Stimulated activated CD4-positive, alpha-beta T cell treated with anti-CD3 and anti-CD28 coated beads, Interleukin-4, amount 100 ng/mL, for 24 hours (primary cell): ENCODE results near the gene RD3L.
"Not testable (repeated sequence)": the region's sequence is repeated elsewhere in the genome, so short reads cannot be mapped to it uniquely, and the experiment has no call there.

ENCODE experiments used
- DNase-seq: peaks from one replicate; pipeline ENCODE4 v3.0.0-alpha.2; 2020

RD3L gene

DNA sequence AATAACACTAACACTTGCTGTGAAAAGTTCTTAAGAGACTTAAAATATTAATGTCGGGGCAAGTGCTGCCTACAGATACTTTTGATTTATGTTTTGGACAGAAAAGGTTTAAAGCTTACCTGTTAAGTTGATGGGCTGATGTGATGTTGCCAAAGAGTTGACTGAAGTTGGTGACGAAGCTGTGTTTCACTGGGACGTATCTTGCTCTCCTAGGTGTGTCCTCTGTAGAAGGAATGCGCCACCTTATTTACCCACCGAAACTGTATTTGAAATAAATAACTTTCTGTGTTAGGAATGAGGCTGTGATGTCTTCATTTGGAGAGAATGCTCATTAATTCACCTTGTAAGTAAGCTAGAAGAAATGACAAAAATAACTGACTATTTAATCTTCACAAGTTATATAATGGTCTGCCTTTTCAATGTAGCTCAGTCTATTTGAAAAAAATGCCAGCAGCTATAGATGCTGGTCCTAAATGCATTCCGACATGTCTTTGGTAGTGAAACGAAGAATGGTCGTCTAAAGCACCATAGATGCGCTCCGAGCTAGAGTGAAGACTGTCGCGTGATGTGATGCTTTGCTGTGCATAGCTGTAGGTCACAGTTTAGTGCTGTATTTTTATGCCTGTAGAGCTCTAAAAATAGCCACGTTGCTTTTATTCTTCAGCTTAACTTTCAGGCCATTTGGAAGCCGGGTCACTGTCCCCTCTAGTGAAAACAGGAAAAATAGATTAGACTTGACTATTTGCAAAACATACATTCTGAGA lies at the start of gene RD3L:
TSS of gene RD3L (minus strand) at position 557 of the 764 bp plus-strand sequence. CDS start 834 bp downstream, outside the sequence.
- DNase-seq = no peak

DNA sequence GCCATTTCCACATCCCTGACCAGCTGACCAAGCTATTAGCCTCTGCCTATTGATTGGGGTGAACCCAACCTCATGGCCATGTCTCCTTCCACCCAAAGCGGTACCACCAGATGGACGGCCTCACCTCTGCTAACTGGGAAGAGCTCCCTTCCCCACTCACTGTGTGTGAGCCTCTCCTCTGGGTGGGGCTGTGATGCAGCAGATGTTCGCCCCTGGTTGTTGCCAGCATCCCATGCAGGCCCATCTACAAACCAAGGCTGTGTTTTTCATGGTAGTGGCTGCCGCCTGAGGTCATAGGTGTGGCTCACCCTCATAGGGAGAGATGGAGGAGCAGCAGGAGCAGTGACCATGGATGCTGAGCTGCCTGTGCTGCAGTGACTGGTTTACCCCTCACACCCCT lies 47.6 kb upstream of the RD3L start:
- DNase-seq = no peak

DNA sequence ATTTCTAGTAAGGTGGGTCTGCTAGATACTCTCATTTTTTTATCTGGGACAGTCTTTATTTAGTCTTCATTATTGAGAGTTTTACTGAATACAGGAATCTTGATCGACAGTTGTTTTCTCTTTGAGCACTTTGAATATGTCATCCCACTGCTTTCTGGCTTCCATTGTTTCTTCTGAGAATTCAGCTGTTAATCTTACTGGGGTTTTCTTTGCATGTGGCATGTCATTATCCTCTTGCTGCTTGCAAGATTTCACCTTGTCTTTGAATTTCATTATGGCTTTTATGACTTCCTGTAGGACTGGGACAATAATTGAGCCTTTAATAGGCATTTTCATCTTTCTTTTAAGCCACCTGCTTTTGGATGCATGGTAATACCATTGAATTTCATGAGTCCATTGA lies 46.7 kb upstream of the RD3L start:
- DNase-seq = no peak

GRCh38 chr14:103984196-103984595 lies 41.9 kb upstream of the RD3L start:
- no peak for DNase-seq

- DNase-seq = not testable (repeated sequence)
These were observed 38.4 kb upstream of the RD3L start for GRCh38 chr14:103980623-103981238.

- no peak for DNase-seq
These were observed 32.2 kb upstream of the RD3L start for GRCh38 chr14:103974575-103974974.

GRCh38 chr14:103973354-103973753 lies 31.0 kb upstream of the RD3L start:
- DNase-seq = no peak

DNA sequence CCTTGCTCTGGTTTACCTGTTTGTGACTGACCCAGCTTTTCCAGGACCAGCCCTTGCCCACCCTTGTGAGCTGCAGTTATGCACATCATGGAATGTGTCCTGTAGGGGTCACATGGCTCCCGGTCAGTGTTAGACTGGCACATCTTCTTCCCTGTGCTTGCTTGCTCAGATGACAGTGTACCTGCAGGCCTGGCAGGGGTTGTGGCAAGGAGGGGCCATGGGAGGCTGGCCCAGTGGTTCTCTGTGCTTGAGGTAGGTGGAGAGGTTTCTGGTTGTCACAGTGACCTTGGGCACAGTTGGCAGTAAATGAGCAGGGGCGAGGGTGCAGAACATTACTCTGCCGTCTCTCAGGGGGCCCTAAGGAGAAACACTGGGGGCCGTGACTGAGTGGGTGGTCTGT lies 27.6 kb upstream of the RD3L start:
- DNase-seq = no peak

GRCh38 chr14:103966631-103967030 lies 24.3 kb upstream of the RD3L start:
- no peak for DNase-seq

GRCh38 chr14:103961928-103962578 lies 19.7 kb upstream of the RD3L start:
- no peak for DNase-seq

GRCh38 chr14:103960457-103961055 lies 18.2 kb upstream of the RD3L start:
- no peak for DNase-seq

- DNase-seq = no peak
These were observed 6.9 kb upstream of the RD3L start for GRCh38 chr14:103949131-103949790.

DNA sequence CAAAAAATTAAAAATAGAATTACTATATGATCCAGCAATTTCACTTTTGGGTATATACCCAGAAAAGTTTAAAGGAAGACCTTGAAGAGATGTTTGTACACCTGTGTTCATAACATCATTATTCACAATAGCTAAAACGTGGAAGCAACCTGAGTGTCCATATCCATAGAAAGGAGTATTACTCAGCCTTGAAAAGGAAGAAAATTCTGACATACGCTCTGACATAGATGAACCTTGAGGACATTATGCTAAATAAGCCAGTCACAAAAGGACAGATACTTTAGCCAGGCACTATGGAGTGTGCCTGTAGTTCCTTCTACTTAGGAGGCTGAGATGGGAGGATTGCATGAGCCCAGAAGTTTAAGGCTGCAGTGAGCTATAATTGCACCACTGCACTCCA lies 6.1 kb upstream of the RD3L start:
- DNase-seq = no peak

DNA sequence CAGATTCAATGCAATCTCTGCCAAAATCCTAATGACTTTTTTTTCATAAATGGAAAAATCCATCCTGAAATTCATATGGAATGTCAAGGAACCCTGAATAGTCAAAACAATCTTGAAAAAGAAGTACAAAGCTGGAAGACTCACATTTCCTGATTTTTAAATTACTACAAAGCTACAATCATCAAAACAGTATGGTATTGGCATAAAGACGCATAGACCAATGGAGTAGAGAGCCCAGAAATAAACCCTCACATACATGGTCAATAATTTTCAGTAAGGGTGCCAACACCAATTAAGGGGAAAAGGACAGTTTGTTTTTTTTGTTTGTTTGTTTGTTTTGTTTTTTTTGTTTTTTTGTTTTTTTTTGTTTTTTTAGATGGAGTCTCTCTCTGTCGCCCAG lies 4.6 kb upstream of the RD3L start:
- DNase-seq = no peak

DNA sequence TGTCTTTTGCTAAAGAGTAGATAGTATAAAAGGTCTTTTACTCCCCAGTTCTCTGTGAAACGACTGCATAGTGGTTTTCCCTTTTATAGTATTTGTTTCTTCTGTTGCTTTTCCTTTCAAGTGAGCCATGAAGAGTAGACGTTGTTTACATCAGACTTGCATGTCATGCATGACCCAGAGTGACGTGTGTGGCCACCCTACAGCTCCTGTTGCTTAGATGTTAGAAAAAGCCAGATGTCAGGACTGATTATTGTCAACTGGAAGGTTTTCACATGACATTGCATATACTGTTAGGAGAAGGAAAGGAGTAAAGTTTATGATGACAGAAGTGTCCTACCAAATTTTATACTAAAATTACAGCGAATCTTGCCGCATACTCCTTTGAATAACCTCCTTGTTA lies 1.3 kb upstream of the RD3L start:
- no peak for DNase-seq

DNA sequence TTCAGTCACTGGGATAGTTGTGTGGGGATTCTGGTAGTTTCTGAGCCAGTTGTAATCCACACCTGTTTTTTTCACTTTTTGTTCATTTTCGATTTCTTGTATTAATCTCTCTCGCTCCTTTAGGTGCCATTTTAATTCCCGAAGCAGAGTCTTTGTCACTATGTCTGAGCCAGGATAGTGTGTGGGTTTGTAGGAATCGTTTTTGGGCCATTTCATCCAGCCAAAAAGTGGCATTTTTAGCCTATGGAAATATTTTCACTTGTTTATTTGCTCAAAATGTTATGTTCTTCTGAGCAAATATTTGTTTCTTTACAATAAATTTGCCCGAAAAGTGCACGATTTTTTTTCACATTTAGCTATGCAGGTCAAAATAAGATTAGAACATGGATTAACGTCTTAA lies 867 bp downstream of the RD3L start:
- DNase-seq = no peak

GRCh38 chr14:103935102-103935501 lies 7.2 kb downstream of the RD3L start:
- no peak for DNase-seq

DNA sequence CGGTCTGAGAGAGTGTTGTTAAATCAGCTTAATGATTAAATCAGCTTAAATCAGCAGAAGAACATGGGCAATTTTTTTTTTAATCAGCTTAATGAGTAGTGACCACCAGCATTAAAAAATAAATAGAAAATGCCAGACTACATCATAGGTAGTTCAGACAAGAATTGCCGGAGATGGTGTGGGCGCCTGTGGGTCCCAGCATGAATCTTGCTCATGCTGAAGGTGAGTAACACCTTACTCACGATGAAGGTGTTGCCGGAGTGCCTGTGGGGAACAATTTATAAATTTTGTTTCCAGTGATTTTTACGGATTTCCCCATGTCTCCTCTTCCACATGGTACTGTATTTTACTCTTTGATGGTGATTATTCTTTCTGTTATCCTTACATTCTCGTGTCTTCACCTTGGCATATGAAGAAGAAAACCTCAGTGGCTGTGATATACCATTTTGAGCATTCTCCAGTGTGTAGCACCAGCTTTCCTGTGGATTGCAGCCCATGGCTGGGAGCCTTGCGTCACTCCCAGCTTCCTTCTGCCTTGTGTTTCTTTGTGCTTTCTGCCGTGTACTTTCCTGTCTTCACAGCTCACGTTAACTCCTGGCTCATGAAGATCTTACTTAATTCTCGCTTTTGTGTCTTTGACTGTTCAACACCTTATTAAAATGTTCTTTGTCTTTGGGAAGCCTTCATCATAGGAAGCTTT lies 9.4 kb downstream of the RD3L start:
- DNase-seq = no peak

DNA sequence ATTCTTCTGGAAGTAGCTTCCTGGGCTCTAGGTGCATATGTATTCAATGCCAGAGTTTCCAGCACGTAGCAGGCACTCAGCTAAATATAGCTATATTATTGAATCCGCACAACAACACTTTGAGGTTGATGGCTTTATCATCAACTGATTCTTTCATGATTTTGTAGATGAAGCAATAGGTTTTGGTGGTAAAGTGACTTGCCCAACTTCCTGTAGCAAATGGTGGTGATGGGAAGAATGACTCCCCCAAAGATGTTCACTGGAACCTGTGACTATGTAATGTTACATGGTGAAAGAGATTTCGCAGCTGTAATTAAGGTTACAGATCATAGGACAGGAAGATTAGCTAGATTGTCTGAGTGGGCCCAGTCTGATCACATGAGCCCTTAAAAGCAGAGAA lies 10.9 kb downstream of the RD3L start:
- DNase-seq = no peak

GRCh38 chr14:103930051-103930604 lies 12.2 kb downstream of the RD3L start:
- no peak for DNase-seq

DNA sequence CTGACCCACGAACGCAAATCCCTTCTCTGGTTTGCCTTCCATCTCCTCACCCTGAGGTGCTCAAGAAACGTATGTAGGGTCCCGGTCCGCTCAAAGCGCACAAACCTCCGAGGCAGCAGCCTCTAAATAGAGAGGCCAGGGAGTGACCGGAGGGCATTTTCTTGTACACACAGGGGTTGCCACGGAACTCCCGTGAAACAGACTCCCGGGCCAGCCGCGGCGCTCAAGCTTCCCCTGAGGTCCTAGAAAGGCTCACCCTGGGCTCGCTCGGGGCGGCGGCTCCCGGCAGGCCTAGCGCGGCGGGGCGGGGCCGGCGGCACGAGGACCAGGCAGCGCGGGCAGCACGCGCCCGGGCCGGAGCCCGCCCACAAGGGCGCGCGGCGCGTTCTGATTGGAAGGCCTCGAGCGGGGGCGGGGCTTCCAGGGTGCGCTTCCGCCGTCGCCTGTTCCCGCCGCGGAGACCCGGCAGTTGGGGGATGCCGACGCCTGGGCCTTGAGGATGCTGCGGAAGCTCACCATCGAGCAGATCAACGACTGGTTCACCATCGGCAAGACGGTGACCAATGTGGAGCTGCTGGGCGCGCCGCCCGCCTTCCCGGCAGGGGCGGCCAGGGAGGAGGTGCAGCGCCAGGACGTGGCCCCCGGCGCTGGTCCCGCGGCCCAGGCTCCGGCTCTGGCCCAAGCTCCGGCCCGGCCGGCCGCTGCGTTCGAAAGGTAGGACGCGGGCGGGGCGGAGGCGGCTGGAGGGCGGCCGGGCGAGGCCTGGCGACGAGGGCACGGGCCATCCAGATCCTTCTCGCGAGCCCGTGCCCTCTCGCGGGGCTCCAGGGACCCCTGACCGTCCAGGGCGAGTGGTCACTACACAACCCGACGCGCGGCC lies 14.1 kb downstream of the RD3L start, which contains the start of gene TDRD9:
TSS of gene TDRD9 (plus strand) at position 446 of the 880 bp plus-strand sequence. CDS start at position 500, 54 bp downstream.
- DNase-seq = no peak
